ENCODE results near the gene TCOF1.
"Not testable (repeated sequence)": the region's sequence is repeated elsewhere in the genome, so short reads cannot be mapped to it uniquely, and the experiment has no call there.

DNA sequence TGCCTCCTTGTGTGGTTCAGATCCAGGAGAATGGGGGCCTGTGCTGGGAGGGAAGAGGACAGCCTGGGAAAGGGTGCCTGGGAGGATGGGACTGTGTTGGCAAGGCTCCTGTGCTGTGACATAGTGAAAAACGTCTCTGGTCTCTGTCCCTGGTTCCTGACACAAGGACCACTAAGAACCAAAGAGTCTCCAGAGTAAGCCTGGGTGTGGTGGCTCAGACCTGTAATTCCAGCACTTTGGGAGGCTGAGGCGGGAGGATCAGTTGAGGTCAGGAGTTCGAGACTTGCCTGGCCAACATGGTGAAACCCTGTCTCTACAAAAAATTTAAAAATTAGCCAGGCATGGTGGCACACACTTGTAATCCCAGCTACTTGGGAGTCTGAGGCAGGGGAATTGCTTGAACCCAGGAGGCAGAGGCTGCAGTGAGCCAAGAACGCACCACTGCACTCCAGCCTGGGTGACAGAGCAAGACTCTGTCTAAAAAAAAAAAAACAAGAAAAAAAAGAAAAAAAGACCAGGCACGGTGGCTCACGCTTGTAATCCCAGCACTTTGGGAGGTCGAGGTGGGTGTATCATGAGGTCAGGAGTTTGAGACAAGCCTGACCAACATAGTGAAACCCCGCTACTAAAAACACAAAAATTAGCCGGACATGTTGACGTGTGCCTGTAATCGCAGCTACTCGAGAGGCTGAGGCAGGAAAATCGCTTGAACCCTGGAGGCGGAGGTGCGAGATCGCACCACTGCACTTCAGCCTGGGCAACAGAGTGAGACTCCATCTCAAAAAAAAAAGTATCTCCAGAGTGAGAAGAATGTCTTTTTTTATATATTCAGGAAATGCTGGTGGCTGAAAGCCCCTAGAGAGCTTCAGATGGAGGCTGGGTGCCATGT, 56.6 kb downstream of the TCOF1 start:
- TF ChIP-seq, protein P1, sequence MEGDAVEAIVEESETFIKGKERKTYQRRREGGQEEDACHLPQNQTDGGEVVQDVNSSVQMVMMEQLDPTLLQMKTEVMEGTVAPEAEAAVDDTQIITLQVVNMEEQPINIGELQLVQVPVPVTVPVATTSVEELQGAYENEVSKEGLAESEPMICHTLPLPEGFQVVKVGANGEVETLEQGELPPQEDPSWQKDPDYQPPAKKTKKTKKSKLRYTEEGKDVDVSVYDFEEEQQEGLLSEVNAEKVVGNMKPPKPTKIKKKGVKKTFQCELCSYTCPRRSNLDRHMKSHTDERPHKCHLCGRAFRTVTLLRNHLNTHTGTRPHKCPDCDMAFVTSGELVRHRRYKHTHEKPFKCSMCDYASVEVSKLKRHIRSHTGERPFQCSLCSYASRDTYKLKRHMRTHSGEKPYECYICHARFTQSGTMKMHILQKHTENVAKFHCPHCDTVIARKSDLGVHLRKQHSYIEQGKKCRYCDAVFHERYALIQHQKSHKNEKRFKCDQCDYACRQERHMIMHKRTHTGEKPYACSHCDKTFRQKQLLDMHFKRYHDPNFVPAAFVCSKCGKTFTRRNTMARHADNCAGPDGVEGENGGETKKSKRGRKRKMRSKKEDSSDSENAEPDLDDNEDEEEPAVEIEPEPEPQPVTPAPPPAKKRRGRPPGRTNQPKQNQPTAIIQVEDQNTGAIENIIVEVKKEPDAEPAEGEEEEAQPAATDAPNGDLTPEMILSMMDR (IDR thresholded peaks at IDR 0.05): not testable (repeated sequence)
- TF ChIP-seq EZH2 (IDR thresholded peaks at IDR 0.05; ENCODE audit: borderline replicate concordance, insufficient read depth, low read depth, low read length, poor library complexity, severe bottlenecking): not testable (repeated sequence)
